WERI-Rb-1 (cell line): ENCODE measurements around the gene RGSL1.

Experiments used
- DNase-seq: peaks from one replicate; pipeline ENCODE4 v3.0.0-alpha.2; 2020
- H3K27ac ChIP-seq: fragments of 250-450 bp; sonication (Bioruptor Pico); 2 replicates; pipeline ENCODE4 v1.5.1; 2020; ENCODE audit warnings: mild to moderate bottlenecking, moderate library complexity
- H3K27me3 ChIP-seq: fragments of 250-450 bp; sonication (Bioruptor Pico); 2 replicates; pipeline ENCODE4 v1.5.1; 2021; ENCODE audit warnings: mild to moderate bottlenecking, low read depth, moderate library complexity; ENCODE audit not compliant: insufficient read depth, severe bottlenecking
- H3K36me3 ChIP-seq: fragments of 250-450 bp; sonication (Bioruptor Pico); 2 replicates; pipeline ENCODE4 v1.5.1; 2020; ENCODE audit warnings: mild to moderate bottlenecking, moderate library complexity
- H3K4me3 ChIP-seq: 2 replicates; pipeline ENCODE4 v1.5.1; 2011; ENCODE audit warnings: low read depth, mild to moderate bottlenecking, control low read depth, low read length
- H3K9me3 ChIP-seq: fragments of 250-450 bp; sonication (Bioruptor Pico); 2 replicates; pipeline ENCODE4 v1.5.1; 2021; ENCODE audit warnings: mild to moderate bottlenecking, moderate library complexity; ENCODE audit not compliant: severe bottlenecking
- TF ChIP-seq, protein P1 (sequence below): IDR thresholded peaks from 2 replicates; pipeline ENCODE4 v1.5.1; 2011; ENCODE audit warnings: low read depth, mild to moderate bottlenecking, control low read depth, inconsistent platforms, low read length

RGSL1 gene

DNA sequence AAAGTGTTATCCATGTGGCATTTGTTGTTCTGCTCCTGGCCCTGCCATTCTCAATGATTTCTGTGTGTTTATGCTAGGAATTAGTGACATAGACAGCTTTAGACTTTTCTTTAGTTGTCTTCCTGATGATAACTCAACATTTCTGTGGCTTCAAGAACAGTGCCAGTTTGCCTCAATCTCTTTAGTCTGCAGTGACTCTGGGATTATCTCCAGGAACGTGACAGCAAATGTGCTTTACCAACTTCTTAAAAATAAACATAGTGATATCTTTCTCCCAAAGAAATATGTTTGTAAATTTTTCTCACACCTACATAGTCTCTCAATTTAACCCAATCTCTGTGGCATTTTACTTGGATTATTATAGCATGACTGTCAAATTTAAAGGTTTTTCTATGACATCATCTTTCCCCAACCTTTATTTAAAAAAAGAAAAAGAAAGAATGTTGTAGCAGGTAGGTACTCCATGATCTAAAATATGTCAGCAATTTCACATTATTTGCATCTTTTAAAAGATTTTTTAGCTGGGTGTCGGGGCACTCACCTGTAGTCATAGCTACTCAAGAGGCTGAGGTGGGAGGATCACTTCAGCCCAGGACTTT lies 114.6 kb downstream of the RGSL1 start:
- Histone ChIP-seq H3K27me3 (no peaks in the 10 kb centered on the region), H3K4me3 (no peak overlapping the region), H3K27ac (no peak overlapping the region), H3K36me3 (no peaks in the 10 kb centered on the region), H3K9me3 (no peaks in the 10 kb centered on the region)
- DNase-seq: no peak
- TF ChIP-seq, protein P1, sequence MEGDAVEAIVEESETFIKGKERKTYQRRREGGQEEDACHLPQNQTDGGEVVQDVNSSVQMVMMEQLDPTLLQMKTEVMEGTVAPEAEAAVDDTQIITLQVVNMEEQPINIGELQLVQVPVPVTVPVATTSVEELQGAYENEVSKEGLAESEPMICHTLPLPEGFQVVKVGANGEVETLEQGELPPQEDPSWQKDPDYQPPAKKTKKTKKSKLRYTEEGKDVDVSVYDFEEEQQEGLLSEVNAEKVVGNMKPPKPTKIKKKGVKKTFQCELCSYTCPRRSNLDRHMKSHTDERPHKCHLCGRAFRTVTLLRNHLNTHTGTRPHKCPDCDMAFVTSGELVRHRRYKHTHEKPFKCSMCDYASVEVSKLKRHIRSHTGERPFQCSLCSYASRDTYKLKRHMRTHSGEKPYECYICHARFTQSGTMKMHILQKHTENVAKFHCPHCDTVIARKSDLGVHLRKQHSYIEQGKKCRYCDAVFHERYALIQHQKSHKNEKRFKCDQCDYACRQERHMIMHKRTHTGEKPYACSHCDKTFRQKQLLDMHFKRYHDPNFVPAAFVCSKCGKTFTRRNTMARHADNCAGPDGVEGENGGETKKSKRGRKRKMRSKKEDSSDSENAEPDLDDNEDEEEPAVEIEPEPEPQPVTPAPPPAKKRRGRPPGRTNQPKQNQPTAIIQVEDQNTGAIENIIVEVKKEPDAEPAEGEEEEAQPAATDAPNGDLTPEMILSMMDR: no peak

DNA sequence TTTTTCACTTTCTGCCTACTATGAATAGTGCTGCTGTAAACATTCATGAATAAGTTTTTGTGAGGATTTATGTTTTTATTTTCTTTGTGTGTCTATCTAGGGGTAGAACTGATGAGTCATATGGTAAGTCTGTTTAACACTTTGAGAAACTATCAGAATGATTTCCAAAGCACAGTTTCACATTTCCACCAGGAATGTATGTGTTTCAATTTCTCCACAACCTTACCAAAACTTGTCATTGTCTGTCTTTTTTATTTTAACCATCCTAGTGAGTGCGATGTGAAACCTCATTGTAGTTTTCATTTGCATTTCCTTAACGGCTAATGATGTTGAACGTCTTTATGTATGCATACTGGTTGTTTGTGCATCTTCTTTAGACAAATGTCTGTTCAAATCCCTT lies 115.6 kb downstream of the RGSL1 start:
- no peak overlapping the region for H3K27ac ChIP-seq
- no peak for DNase-seq
- H3K9me3 ChIP-seq: no peaks in the 10 kb centered on the region
- H3K4me3 ChIP-seq: no peak overlapping the region
- TF ChIP-seq, protein P1: no peak
- no peaks in the 10 kb centered on the region for H3K27me3 ChIP-seq
- H3K36me3 ChIP-seq: no peaks in the 10 kb centered on the region

DNA sequence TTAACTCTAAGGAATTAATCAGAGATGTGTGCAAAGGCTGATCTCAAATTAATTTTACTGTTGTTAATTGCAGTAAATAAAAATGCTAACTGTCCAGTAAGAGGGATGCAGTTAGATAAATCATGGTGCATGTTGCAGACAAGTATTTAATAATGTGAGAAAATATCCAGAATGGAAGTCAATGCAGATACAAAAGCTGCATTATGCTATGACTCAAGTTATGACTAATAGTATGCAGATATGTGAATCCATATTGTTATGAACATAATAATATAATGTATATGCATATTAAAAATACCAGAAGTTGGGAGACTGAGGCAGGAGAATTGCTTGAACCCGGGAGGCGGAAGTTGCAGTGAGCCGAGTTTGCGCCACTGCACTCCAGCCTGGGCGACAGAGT lies 117.7 kb downstream of the RGSL1 start:
- DNase-seq: no peak
- H3K27me3 ChIP-seq: no peaks in the 10 kb centered on the region
- TF ChIP-seq, protein P1: no peak
- no peak overlapping the region for H3K4me3 ChIP-seq
- H3K9me3 ChIP-seq: no peaks in the 10 kb centered on the region
- no peak overlapping the region for H3K27ac ChIP-seq
- no peaks in the 10 kb centered on the region for H3K36me3 ChIP-seq

DNA sequence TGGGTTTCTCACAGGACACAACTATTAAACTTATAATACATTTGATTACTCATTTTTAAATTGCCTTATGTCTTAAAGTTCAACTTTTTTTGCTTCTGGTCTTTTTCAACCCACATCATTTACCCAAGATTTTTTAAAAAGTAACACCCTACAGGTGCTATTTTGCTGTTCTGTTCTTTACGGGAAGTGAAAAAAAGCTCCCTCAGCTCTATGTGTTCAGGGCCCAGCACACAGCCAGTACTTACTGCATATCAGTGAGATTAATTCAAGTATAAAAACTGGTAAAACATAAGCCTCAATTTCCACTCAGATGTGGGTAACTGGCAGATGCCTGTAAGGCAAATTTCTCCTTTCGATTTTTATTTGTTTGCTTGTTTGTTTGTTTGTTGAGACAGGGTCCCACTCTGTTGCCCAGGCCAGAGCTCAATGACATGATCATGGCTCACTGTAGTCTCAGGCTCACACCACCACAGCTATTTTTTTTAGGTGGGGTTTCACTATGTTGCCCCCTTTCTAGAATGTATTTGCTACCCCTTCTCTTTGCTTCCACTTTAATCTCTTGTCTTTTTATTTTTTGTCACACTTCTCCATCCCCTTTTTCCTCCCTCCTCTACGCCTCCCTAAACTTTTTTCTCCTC lies 118.8 kb downstream of the RGSL1 start:
- no peak for DNase-seq
- no peaks in the 10 kb centered on the region for H3K36me3 ChIP-seq
- no peaks in the 10 kb centered on the region for H3K9me3 ChIP-seq
- TF ChIP-seq, protein P1: no peak
- no peaks in the 10 kb centered on the region for H3K27me3 ChIP-seq
- no peak overlapping the region for H3K27ac ChIP-seq
- H3K4me3 ChIP-seq: no peak overlapping the region

DNA sequence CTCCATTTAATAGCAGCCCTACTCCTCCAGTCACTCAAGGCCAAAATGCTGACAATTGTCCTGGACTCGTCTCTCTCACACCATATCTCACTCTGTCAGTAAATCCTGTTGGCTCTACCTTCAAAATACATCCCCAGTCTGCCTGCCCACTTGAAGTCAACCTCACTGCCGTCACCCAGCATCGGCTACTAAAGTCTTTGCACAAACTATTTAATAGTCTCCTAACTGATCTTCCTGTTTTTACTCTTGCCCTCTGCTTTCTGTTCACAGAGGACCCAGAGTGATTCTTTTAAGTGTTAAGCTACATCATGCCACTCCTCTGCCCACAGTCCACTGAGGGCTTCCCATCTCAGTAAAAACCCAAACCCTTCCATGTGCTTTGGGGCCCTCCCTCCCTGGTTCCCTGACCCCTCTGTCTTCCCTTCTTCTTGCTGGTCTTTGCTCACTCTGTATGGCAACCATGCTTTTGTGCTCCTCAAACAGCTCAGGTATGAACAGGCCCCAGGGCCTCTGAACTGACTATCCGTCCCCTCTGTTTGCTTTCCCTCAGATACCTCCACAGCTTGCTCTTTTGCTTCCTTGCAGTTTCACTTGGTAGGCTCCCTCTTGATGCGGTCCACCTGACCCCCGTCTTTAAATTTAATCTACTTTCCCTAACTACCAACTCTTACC lies 120.1 kb downstream of the RGSL1 start:
- Histone ChIP-seq H3K27ac (no peak overlapping the region), H3K27me3 (no peaks in the 10 kb centered on the region), H3K9me3 (no peaks in the 10 kb centered on the region), H3K36me3 (no peaks in the 10 kb centered on the region), H3K4me3 (no peak overlapping the region)
- no peak for DNase-seq
- TF ChIP-seq, protein P1: no peak
